Measurements from ENCODE around the gene NAA80. TPM values are rescaled to one million over a fixed set of nuclear protein-coding genes. Genes with fewer than 3 reads are reported as not detected.

The NAA80 gene
- total RNA-seq, 4 donors from 2014 or later: 12.5 to 22.1 (median 14.8) TPM

DNA sequence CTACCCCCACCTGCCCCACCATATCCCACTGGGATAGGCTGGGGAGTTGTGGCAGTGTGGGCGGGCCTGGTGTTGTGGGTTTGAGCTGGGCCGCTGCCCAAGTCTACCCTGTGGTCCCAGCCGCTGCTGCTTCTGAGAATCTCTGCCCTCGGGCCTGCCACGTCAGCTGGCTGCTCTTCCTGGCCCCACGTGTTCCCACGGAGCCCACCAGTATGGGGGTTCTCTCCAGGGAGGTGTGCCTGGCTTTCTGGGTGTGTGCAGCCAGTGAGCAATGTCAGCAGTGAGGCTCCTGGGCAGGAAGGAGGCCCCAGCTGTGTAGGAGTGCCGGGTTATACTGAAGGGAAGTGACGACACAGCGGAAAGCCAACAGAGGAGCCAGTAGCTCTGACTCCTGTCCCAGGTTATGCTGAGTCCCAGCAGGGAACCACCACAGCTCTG, 52.7 kb downstream of the NAA80 start:
- peak overlapping the region; percentile 57 to 64 (median 61) for H3K4me3 ChIP-seq
- DNase-seq: no peak
- peak overlapping the region; percentile 80 to 96 (median 87) for H3K27ac ChIP-seq
- intact Hi-C loops (cut with DNase I; ENCODE audit: low total_unique reads): loop anchor here (1.0 kb wide), 2 partner anchors 19 to 52 kb away; no protein-coding TSS in a partner anchor
- no peaks in the 10 kb centered on the region for H3K9me3 ChIP-seq
- TF ChIP-seq, protein P1, sequence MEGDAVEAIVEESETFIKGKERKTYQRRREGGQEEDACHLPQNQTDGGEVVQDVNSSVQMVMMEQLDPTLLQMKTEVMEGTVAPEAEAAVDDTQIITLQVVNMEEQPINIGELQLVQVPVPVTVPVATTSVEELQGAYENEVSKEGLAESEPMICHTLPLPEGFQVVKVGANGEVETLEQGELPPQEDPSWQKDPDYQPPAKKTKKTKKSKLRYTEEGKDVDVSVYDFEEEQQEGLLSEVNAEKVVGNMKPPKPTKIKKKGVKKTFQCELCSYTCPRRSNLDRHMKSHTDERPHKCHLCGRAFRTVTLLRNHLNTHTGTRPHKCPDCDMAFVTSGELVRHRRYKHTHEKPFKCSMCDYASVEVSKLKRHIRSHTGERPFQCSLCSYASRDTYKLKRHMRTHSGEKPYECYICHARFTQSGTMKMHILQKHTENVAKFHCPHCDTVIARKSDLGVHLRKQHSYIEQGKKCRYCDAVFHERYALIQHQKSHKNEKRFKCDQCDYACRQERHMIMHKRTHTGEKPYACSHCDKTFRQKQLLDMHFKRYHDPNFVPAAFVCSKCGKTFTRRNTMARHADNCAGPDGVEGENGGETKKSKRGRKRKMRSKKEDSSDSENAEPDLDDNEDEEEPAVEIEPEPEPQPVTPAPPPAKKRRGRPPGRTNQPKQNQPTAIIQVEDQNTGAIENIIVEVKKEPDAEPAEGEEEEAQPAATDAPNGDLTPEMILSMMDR (IDR thresholded peaks at IDR 0.05 in 4 of 5, conservative IDR thresholded peaks at IDR 0.05 in 1 of 5): peak in 2 of 5 experiments; percentile 6 to 28
- TF ChIP-seq POLR2A (IDR thresholded peaks at IDR 0.05): no peak
- no peak for ATAC-seq
- H3K27me3 ChIP-seq: no peaks in the 10 kb centered on the region
- in situ Hi-C loops (cut with MboI; ENCODE audit: low sequenced_read_pairs in 4 of 4): no loop called here
- no peaks in the 10 kb centered on the region for H3K36me3 ChIP-seq
- peaks cover 77 to 90% of the 10 kb centered on the region in 2 donors for H3K4me1 ChIP-seq

Other genes starting within 250 kb of the NAA80 start
- gene RBM5, start 210.5 kb downstream of the NAA80 start, total RNA-seq: 100 to 1,000 TPM in 1 of 4 donors, 10 to 100 TPM in 3; 41.1 to 108 (median 48.2) TPM
- gene SEMA3F, start 144.1 kb downstream of the NAA80 start, total RNA-seq: 10 to 100 TPM in 1 of 4 donors, 1 to 10 TPM in 3; 5.2 to 40.1 (median 7.5) TPM
- gene GNAT1, start 107.8 kb downstream of the NAA80 start, total RNA-seq: not detected
- 1 to 10 TPM; 1.9 to 8.9 (median 5.0) TPM for gene SLC38A3, start 94.1 kb downstream of the NAA80 start, total RNA-seq
- gene GNAI2, start 63.2 kb downstream of the NAA80 start, total RNA-seq: 10 to 100 TPM; 26.7 to 67.8 (median 39.8) TPM
- 1 to 10 TPM; 1.7 to 3.1 (median 2.1) TPM for gene SEMA3B, start 30.3 kb downstream of the NAA80 start, total RNA-seq
- under 1 TPM in 3 of 4 donors, not detected in 1; 0.41 to 0.98 (median 0.49) TPM for gene LSMEM2, start 20.3 kb downstream of the NAA80 start, total RNA-seq
- gene IFRD2, start 7.0 kb downstream of the NAA80 start, total RNA-seq: 100 to 1,000 TPM; 111 to 145 (median 127) TPM
- 1 to 10 TPM in 3 of 4 donors, not detected in 1; 1.1 to 2.3 (median 1.2) TPM for gene HYAL3, start within 50 bp of the NAA80 start, total RNA-seq
- 10 to 100 TPM in 2 of 4 donors, 1 to 10 TPM in 2; 3.6 to 14.6 (median 9.1) TPM for gene HYAL1, start 4.2 kb upstream of the NAA80 start, total RNA-seq
- 10 to 100 TPM; 47.0 to 69.8 (median 65.4) TPM for gene HYAL2, start 23.3 kb upstream of the NAA80 start, total RNA-seq
- gene TUSC2, start 28.8 kb upstream of the NAA80 start, total RNA-seq: 10 to 100 TPM; 38.5 to 72.7 (median 51.5) TPM
- gene RASSF1, start 41.4 kb upstream of the NAA80 start, total RNA-seq: 10 to 100 TPM; 13.3 to 22.5 (median 18.0) TPM
- 1 to 10 TPM in 1 of 4 donors, not detected in 3; 3.0 TPM for gene ZMYND10, start 46.3 kb upstream of the NAA80 start, total RNA-seq
- gene NPRL2, start 51.4 kb upstream of the NAA80 start, total RNA-seq: 10 to 100 TPM; 14.1 to 26.2 (median 23.1) TPM
- 10 to 100 TPM; 13.3 to 19.9 (median 17.8) TPM for gene CYB561D2, start 51.5 kb upstream of the NAA80 start, total RNA-seq
- gene TMEM115, start 60.1 kb upstream of the NAA80 start, total RNA-seq: 10 to 100 TPM; 26.9 to 57.8 (median 42.3) TPM
- gene CACNA2D2, start 204.2 kb upstream of the NAA80 start, total RNA-seq: under 1 TPM; 0.27 to 0.68 (median 0.45) TPM